ENCODE measurements around the gene CD81. TPM values are rescaled to one million over a fixed set of nuclear protein-coding genes. Genes with fewer than 3 reads are reported as not detected.

CD81 gene
- total RNA-seq, 1 experiment from 2014 or later, result 296 TPM

GRCh38 chr11:2365571-2366210, 11.4 kb upstream of the CD81 start:
- DNase-seq (ENCODE audit: low read depth, low spot score) (no peak), ATAC-seq (no peak)
- RAD21 ChIA-PET (ENCODE audit: low non-redundant PET in 1 of 2, low total read pairs in 2 of 2, uncharacterized antibody in 2 of 2, unreplicated experiment in 2 of 2), result no interaction called here
- no peak overlapping the region for H3K4me3 ChIP-seq (replicated peaks in 1 of 2; ENCODE audit: low read depth in 1 of 2, low read length in 2 of 2)
- no peaks in the 10 kb centered on the region for H3K4me1 ChIP-seq (ENCODE audit: control insufficient read depth in 1 of 2, insufficient read depth in 2 of 2, low read length in 2 of 2)
- no TSS peak for BruUV-seq (replicated peaks)
- no peaks in the 10 kb centered on the region for H3K79me2 ChIP-seq (ENCODE audit: insufficient read depth, low read length)
- no peak overlapping the region for H3K4me2 ChIP-seq (ENCODE audit: low read length)
- no peaks in the 10 kb centered on the region for H3K36me3 ChIP-seq (ENCODE audit: control insufficient read depth in 1 of 2, insufficient read depth in 2 of 2, low read length in 2 of 2)
- no peaks in the 10 kb centered on the region for H3K9me3 ChIP-seq (ENCODE audit: control insufficient read depth in 1 of 2, insufficient read depth in 1 of 2, low read depth in 1 of 2, low read length in 2 of 2)
- TF ChIP-seq EZH2phosphoT487 (IDR thresholded peaks at IDR 0.05; ENCODE audit: borderline replicate concordance), result no peak
- 0 out of 2 replicates have a peak, but pooled peaks cover 5% of the 10 kb centered on the region for H3K27me3 ChIP-seq (ENCODE audit: insufficient read depth, low read length)
- H3K27ac ChIP-seq (ENCODE audit: low read depth, low read length), result no peak overlapping the region
- no peaks in the 10 kb centered on the region for H4K20me1 ChIP-seq (ENCODE audit: insufficient read depth)
- CTCF ChIA-PET, result no interaction called here
- intact Hi-C loops (cut with micrococcal nuclease), result no loop called here
- no peak overlapping the region for H2AFZ ChIP-seq (ENCODE audit: low read depth, low read length, poor library complexity, severe bottlenecking)
- H3K9me2 ChIP-seq (ENCODE audit: insufficient read depth), result no peaks in the 10 kb centered on the region
- no peak overlapping the region for H3K9ac ChIP-seq (ENCODE audit: low read length)
- POLR2A ChIA-PET, result no interaction called here

- ATAC-seq (no peak), DNase-seq (ENCODE audit: low read depth, low spot score) (no peak)
- Histone ChIP-seq H3K36me3 (ENCODE audit: control insufficient read depth in 1 of 2, insufficient read depth in 2 of 2, low read length in 2 of 2) (no peaks in the 10 kb centered on the region), H3K4me2 (ENCODE audit: low read length) (no peak overlapping the region), H3K27ac (ENCODE audit: low read depth, low read length) (no peak overlapping the region), H3K79me2 (ENCODE audit: insufficient read depth, low read length) (no peaks in the 10 kb centered on the region), H3K9ac (ENCODE audit: low read length) (no peak overlapping the region), H3K9me2 (ENCODE audit: insufficient read depth) (no peaks in the 10 kb centered on the region), H3K9me3 (ENCODE audit: control insufficient read depth in 1 of 2, insufficient read depth in 1 of 2, low read depth in 1 of 2, low read length in 2 of 2) (no peaks in the 10 kb centered on the region), H3K4me3 (replicated peaks in 1 of 2; ENCODE audit: low read depth in 1 of 2, low read length in 2 of 2) (no peak overlapping the region), H3K4me1 (ENCODE audit: control insufficient read depth in 1 of 2, insufficient read depth in 2 of 2, low read length in 2 of 2) (no peaks in the 10 kb centered on the region), H2AFZ (ENCODE audit: low read depth, low read length, poor library complexity, severe bottlenecking) (no peak overlapping the region), H4K20me1 (ENCODE audit: insufficient read depth) (no peaks in the 10 kb centered on the region), H3K27me3 (ENCODE audit: insufficient read depth, low read length) (0 out of 2 replicates have a peak, but pooled peaks cover 5% of the 10 kb centered on the region)
- no TSS peak for BruUV-seq (replicated peaks)
- RAD21 ChIA-PET (ENCODE audit: low non-redundant PET in 1 of 2, low total read pairs in 2 of 2, uncharacterized antibody in 2 of 2, unreplicated experiment in 2 of 2), result no interaction called here
- TF ChIP-seq SP1 (IDR thresholded peaks at IDR 0.05; ENCODE audit: low read depth) (no peak), SRF (IDR thresholded peaks at IDR 0.05; ENCODE audit: low read depth) (no peak), FOSL1 (IDR thresholded peaks at IDR 0.05; ENCODE audit: low read depth) (no peak), POLR2A (IDR thresholded peaks at IDR 0.05; ENCODE audit: borderline replicate concordance, extremely low read depth, insufficient read depth, insufficient read length) (no peak), POLR2AphosphoS5 (IDR thresholded peaks at IDR 0.05; ENCODE audit: low read depth, low read length) (no peak), TCF7L2 (IDR thresholded peaks at IDR 0.05; ENCODE audit: borderline replicate concordance, extremely low read depth, insufficient read depth, insufficient read length) (no peak), ZBTB33 (IDR thresholded peaks at IDR 0.05; ENCODE audit: extremely low read depth, insufficient replicate concordance, low read length) (no peak), EGR1 (IDR thresholded peaks at IDR 0.05; ENCODE audit: low read depth) (no peak), REST (IDR thresholded peaks at IDR 0.05; ENCODE audit: low read depth) (no peak), CEBPB (IDR thresholded peaks at IDR 0.05; ENCODE audit: low read depth) (no peak), ELF1 (IDR thresholded peaks at IDR 0.05; ENCODE audit: borderline replicate concordance, low read depth) (no peak)
- CTCF ChIA-PET, result interaction anchor here (0.6 kb wide), 1 partner anchor 211 kb away, joined by 3 read pairs; no protein-coding TSS in a partner anchor
- intact Hi-C loops (cut with micrococcal nuclease), result no loop called here
- POLR2A ChIA-PET, result interaction anchor here (2.8 kb wide), 1 partner anchor 11 kb away, joined by 14 read pairs; the partner anchor contains the start of gene CD81
Measured at GRCh38 chr11:2366276-2366675, 10.8 kb upstream of the CD81 start.

Measured in HCT116 (cell line).